IMR-90 (cell line): ENCODE measurements around the gene ESR2. TPM values are rescaled to one million over a fixed set of nuclear protein-coding genes. Genes with fewer than 3 reads are reported as not detected.
"Not testable (repeated sequence)": the region's sequence is repeated elsewhere in the genome, so short reads cannot be mapped to it uniquely, and the experiment has no call there.

ENCODE experiments used
- ATAC-seq: fragments of 200-7000 bp; cut with Tn5 transposase; 2 replicates; pipeline ENCODE4 v1.9.1; 2020; ENCODE audit warnings: low read depth, mild to moderate bottlenecking, moderate library complexity
- BruUV-seq: library from RNA; stranded (reverse); fragments of 400-500 nt; replicated peaks from 2 replicates; lab custom pipeline; 2021; lab: Mats Ljungman, UMichigan
- CTCF ChIA-PET: fragments of 300-600 bp; formaldehyde crosslinking; extraction: SDS; loops from one replicate; lab custom pipeline; 2021; ENCODE audit warnings: antibody characterized with exemption; lab: Yijun Ruan, JAX
- POLR2A ChIA-PET: fragments of 300-600 bp; sonication (Branson Sonifier 250); formaldehyde crosslinking; loops from one replicate; lab custom pipeline; 2022; ENCODE audit warnings: antibody characterized with exemption; ENCODE audit not compliant: unreplicated experiment; lab: Charles Lee
- DNase-seq: peaks from one replicate; pipeline ENCODE4 v3.0.0; 2013
- H2AFZ ChIP-seq: replicated peaks from 2 replicates; pipeline ENCODE3; 2013; ENCODE audit warnings: low read length, mild to moderate bottlenecking; ENCODE audit not compliant: poor library complexity
- H2AK5ac ChIP-seq: 2 replicates; pipeline ENCODE4 v1.6.1; 2013; ENCODE audit warnings: low read depth, low read length, inconsistent platforms
- H2AK9ac ChIP-seq: replicated peaks from 2 replicates; pipeline ENCODE3; 2013; ENCODE audit warnings: mild to moderate bottlenecking, low read depth, low read length, moderate library complexity; ENCODE audit not compliant: poor library complexity
- H2BK120ac ChIP-seq: 2 replicates; pipeline ENCODE4 v1.6.1; 2013; ENCODE audit warnings: low read depth, low read length, inconsistent platforms
- H2BK15ac ChIP-seq: 3 replicates; pipeline ENCODE4 v1.6.1; 2013; ENCODE audit warnings: low read depth, low read length, inconsistent platforms
- H2BK20ac ChIP-seq: 2 replicates; pipeline ENCODE4 v1.6.1; 2013; ENCODE audit warnings: low read depth, mild to moderate bottlenecking, inconsistent platforms, low read length, moderate library complexity
- H2BK5ac ChIP-seq: 2 replicates; pipeline ENCODE4 v1.6.1; 2013; ENCODE audit warnings: mild to moderate bottlenecking, low read depth, low read length, inconsistent platforms; ENCODE audit not compliant: poor library complexity, severe bottlenecking
- H3K14ac ChIP-seq: replicated peaks from 2 replicates; pipeline ENCODE4 v1.6.1; 2013; ENCODE audit warnings: low read depth, low read length, inconsistent platforms
- H3K18ac ChIP-seq: 2 replicates; pipeline ENCODE4 v1.6.1; 2013; ENCODE audit warnings: low read depth, low read length, control low read depth
- H3K23ac ChIP-seq: 2 replicates; pipeline ENCODE4 v1.6.1; 2013; ENCODE audit warnings: low read depth, low read length, inconsistent platforms
- H3K27ac ChIP-seq: 2 replicates; pipeline ENCODE4 v1.5.1; 2013; ENCODE audit warnings: mild to moderate bottlenecking, control low read depth, low read length; ENCODE audit not compliant: insufficient read depth
- H3K27me3 ChIP-seq: 2 replicates; pipeline ENCODE4 v1.6.1; 2013; ENCODE audit warnings: low read length; ENCODE audit not compliant: control insufficient read depth, insufficient read depth
- H3K36me3 ChIP-seq: 2 replicates; pipeline ENCODE4 v1.6.1; 2013; ENCODE audit warnings: low read length, mixed read lengths; ENCODE audit not compliant: control insufficient read depth, insufficient read depth
- H3K4ac ChIP-seq: 2 replicates; pipeline ENCODE4 v1.6.1; 2013; ENCODE audit warnings: low read depth, low read length, inconsistent platforms
- H3K4me1 ChIP-seq: 2 replicates; pipeline ENCODE4 v1.6.1; 2013; ENCODE audit warnings: low read length, mixed read lengths; ENCODE audit not compliant: control insufficient read depth, insufficient read depth
- H3K4me2 ChIP-seq: 2 replicates; pipeline ENCODE4 v1.6.1; 2013; ENCODE audit warnings: low read depth, mild to moderate bottlenecking, control low read depth, low read length, moderate library complexity
- H3K4me3 ChIP-seq: 2 replicates; pipeline ENCODE4 v1.5.1; 2013; ENCODE audit warnings: low read depth, mild to moderate bottlenecking, control low read depth, low read length, moderate library complexity; ENCODE audit not compliant: insufficient read depth
- H3K56ac ChIP-seq: 2 replicates; pipeline ENCODE4 v1.6.1; 2013; ENCODE audit warnings: low read length, inconsistent platforms; ENCODE audit not compliant: insufficient read depth; ENCODE audit errors: extremely low read depth
- H3K79me1 ChIP-seq, 2 experiments: 2 replicates each; pipeline ENCODE4 v1.6.1; 2013; ENCODE audit warnings: low read length in 2 of 2, inconsistent platforms in 1 of 2, low read depth in 1 of 2
- H3K9ac ChIP-seq: 2 replicates; pipeline ENCODE4 v1.6.1; 2013; ENCODE audit warnings: low read depth, low read length, control low read depth
- H3K9me1 ChIP-seq: 2 replicates; pipeline ENCODE4 v1.6.1; 2013; ENCODE audit warnings: low read length, inconsistent platforms; ENCODE audit not compliant: insufficient read depth
- H3K9me3 ChIP-seq: 2 replicates; pipeline ENCODE4 v1.6.1; 2013; ENCODE audit warnings: low read length; ENCODE audit not compliant: control insufficient read depth, insufficient read depth
- H4K20me1 ChIP-seq: 2 replicates; pipeline ENCODE4 v1.6.1; 2013; ENCODE audit warnings: low read length, inconsistent platforms; ENCODE audit not compliant: insufficient read depth
- H4K5ac ChIP-seq: 2 replicates; pipeline ENCODE4 v1.6.1; 2013; ENCODE audit warnings: mild to moderate bottlenecking, low read depth, low read length, control low read depth
- H4K8ac ChIP-seq, 2 experiments: 2 replicates each; pipeline ENCODE4 v1.6.1; 2013; ENCODE audit warnings: low read depth in 2 of 2, low read length in 2 of 2, control low read depth in 1 of 2, inconsistent platforms in 1 of 2
- H4K91ac ChIP-seq: 2 replicates; pipeline ENCODE4 v1.6.1; 2013; ENCODE audit warnings: low read depth, low read length, inconsistent platforms; ENCODE audit not compliant: insufficient read depth
- CHD1 ChIP-seq: IDR thresholded peaks from 2 replicates; pipeline ENCODE4 v1.6.1; 2012; ENCODE audit warnings: low read depth, low read length, improper control_type of control experiment
- CTCF ChIP-seq: conservative IDR thresholded peaks from 2 replicates; pipeline ENCODE4 v1.5.1; 2012; ENCODE audit warnings: mild to moderate bottlenecking, low read depth, low read length, improper control_type of control experiment
- RCOR1 ChIP-seq: IDR thresholded peaks from 2 replicates; pipeline ENCODE4 v1.6.1; 2012; ENCODE audit warnings: mild to moderate bottlenecking, low read length, improper control_type of control experiment; ENCODE audit not compliant: insufficient replicate concordance
- WGBS, 2 experiments: methylation state at CpG; one replicate each; pipeline versions ENCODE4 v1.1.5 to v1.1.7; 2013; ENCODE audit warnings: missing lambda C conversion rate in 2 of 2; ENCODE audit not compliant: insufficient read length in 1 of 2; ENCODE audit errors: extremely low coverage in 2 of 2; 5-methylcytosine and 5-hydroxymethylcytosine counted together
- dilution Hi-C: fragments of 300-500 bp; cut with HindIII; formaldehyde crosslinking; loops from one replicate; pipeline ENCODE4 v1.14.3; 2018; ENCODE audit warnings: low sequenced_read_pairs; ENCODE audit not compliant: unreplicated experiment
- in situ Hi-C: fragments of 300-500 bp; cut with MboI; formaldehyde crosslinking; loops from 3 replicates; pipeline ENCODE4 v1.14.3; 2019; ENCODE audit warnings: low sequenced_read_pairs, inconsistent platforms, mixed read lengths
- intact Hi-C: fragments of 100-400 bp; cut with micrococcal nuclease; formaldehyde crosslinking; loops from 2 replicates; pipeline ENCODE4 v1.10.0; 2022
- polyA plus RNA-seq, 3 experiments: library from polyadenylated mRNA; depleted of rRNA; stranded (reverse); fragments of >200 nt; gene quantifications; 2 replicates each; pipeline ENCODE4 v1.2.3, GENCODE V29; 2012; ENCODE audit warnings: low replicate concordance in 1 of 3
- total RNA-seq: library from RNA; depleted of rRNA; stranded (reverse); fragments of >200 nt; gene quantifications from 2 replicates; pipeline ENCODE4 v1.2.3, GENCODE V29; 2012

ESR2 gene
- total and polyA plus RNA-seq, 2 of the 4 experiments (the other 2 are of a cell fraction) = under 0.01 to 0.03 TPM

- TF ChIP-seq CTCF = no peak
- TF ChIP-seq RCOR1 = no peak
- no peak for TF ChIP-seq CHD1
Observed at GRCh38 chr14:64184103-64184729, 110.0 kb downstream of the ESR2 start (continued).

- DNase-seq, H4K5ac ChIP-seq, H2BK20ac ChIP-seq, dilution Hi-C loops, H3K23ac ChIP-seq, BruUV-seq, H4K8ac ChIP-seq, H2AK9ac ChIP-seq, POLR2A ChIA-PET, H3K4me3 ChIP-seq, H2BK15ac ChIP-seq, H2BK120ac ChIP-seq, H3K4ac ChIP-seq, H4K20me1 ChIP-seq, H2BK5ac ChIP-seq, H3K14ac ChIP-seq, H3K27ac ChIP-seq, H2AFZ ChIP-seq, H3K4me1 ChIP-seq, ATAC-seq, H3K4me2 ChIP-seq, H3K36me3 ChIP-seq, H3K18ac ChIP-seq, intact Hi-C loops, H3K79me1 ChIP-seq, H4K91ac ChIP-seq, H2AK5ac ChIP-seq, H3K56ac ChIP-seq, H3K9me3 ChIP-seq, H3K27me3 ChIP-seq, H3K9ac ChIP-seq, CTCF ChIA-PET, in situ Hi-C loops, H3K9me1 ChIP-seq: not testable (repeated sequence)
- 94% methylated on average over 9 of the region's 40 CpGs; no CpG with 5 or more reads in 1 of the 2 experiments for WGBS, 2 experiments
Observed at GRCh38 chr14:64182908-64183307, 111.3 kb downstream of the ESR2 start.
